Testis (tissue), 3 donors: ENCODE results near the gene CHRNB2. TPM values are rescaled to one million over a fixed set of nuclear protein-coding genes. Genes with fewer than 3 reads are reported as not detected.

Experiments used
- DNase-seq: peaks from one replicate; pipeline ENCODE4 v3.0.0-alpha.2; 2019
- H3K27ac ChIP-seq, 2 donors: fragments of 200-600 bp; sonication (generic); one replicate each; pipeline ENCODE4 v1.5.1; 2019
- H3K27me3 ChIP-seq: fragments of 200-600 bp; sonication (generic); one replicate; pipeline ENCODE4 v1.5.1; 2019
- H3K36me3 ChIP-seq: fragments of 200-600 bp; sonication (generic); one replicate; pipeline ENCODE4 v1.5.1; 2017; ENCODE audit warnings: low read depth; ENCODE audit errors: missing control alignments
- H3K4me1 ChIP-seq: fragments of 200-600 bp; sonication (generic); one replicate; pipeline ENCODE4 v1.5.1; 2019
- H3K4me3 ChIP-seq, 2 donors: fragments of 200-600 bp; sonication (generic); one replicate each; pipeline ENCODE4 v1.5.1; 2017 to 2019
- H3K9me3 ChIP-seq: fragments of 200-600 bp; sonication (generic); one replicate; pipeline ENCODE4 v1.5.1; 2017
- POLR2A ChIP-seq: fragments of 450-650 bp; IDR thresholded peaks from one replicate; pipeline ENCODE4 v1.6.1; 2017; ENCODE audit warnings: antibody characterized with exemption, mild to moderate bottlenecking, moderate library complexity
- WGBS, 2 donors: methylation state at CpG; one replicate each; pipeline ENCODE4 v1.1.5; 2018; 5-methylcytosine and 5-hydroxymethylcytosine counted together
- intact Hi-C: fragments of 100-400 bp; cut with DNase I; formaldehyde crosslinking; loops from one replicate; pipeline ENCODE4 v1.15.1; 2023; ENCODE audit warnings: low total_unique reads
- polyA plus RNA-seq: library from polyadenylated mRNA; stranded (reverse); fragments of 350-450 nt; fragmentation: Illumina TruSeq; extraction: RNeasy Lipid Tissue Mini Kit (QIAGEN cat#74804); gene quantifications from one replicate; pipeline ENCODE4 v1.2.3, GENCODE V29; 2014; ENCODE audit warnings: low read depth, low replicate concordance; ENCODE audit not compliant: insufficient read depth
- total RNA-seq, 2 donors: library from RNA; depleted of rRNA; stranded (reverse); fragments of >200 nt; gene quantifications; one replicate each; pipeline ENCODE4 v1.2.3, GENCODE V29; 2016
- TF ChIP-seq, protein P1 (sequence below), 3 experiments: fragments of 450-650 bp in 2 of 3; fragments of 200-600 bp in 1 of 3; sonication (generic) in 1 of 3; IDR thresholded peaks; one replicate each; pipeline ENCODE4 v1.5.1; 2016 to 2019; ENCODE audit warnings: antibody characterized with exemption in 3 of 3, mild to moderate bottlenecking in 2 of 3, moderate library complexity in 1 of 3

CHRNB2 gene
- total and polyA plus RNA-seq, 3 donors from 2014 or later = 1.2 to 1.3 (median 1.3) TPM

DNA sequence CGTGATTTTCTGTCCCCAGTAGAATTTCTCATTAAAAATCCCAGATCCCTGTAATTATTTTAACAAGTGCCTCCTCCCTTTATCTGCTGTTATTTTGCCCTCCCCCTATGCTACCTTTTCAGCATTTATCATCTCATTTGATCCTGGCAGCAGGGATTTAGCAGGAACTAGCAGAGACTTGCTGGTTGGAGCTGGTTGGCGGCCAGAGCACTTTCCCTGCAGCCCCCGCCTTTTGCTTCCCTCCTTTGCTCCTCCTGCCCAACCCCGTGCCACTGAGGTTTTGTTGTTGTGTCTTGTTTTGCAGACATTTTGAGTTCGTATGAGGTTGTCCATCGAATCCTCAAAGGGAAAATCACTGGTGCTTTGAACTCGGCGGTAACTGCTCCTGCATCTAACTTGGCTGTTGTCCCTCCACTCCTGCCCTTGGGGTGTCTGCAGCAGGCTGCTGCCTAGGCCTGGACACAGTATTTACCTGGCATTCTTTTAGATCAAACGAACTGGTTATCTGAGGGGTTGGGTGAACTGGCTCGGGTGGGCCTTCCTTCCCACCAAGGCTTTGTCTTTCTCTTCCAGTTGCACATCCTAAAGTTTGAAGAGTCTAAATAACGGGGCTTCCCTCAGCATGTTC lies 20.4 kb upstream of the CHRNB2 start:
- Histone ChIP-seq H3K9me3 (no peaks in the 10 kb centered on the region), H3K4me3 (no peak overlapping the region), H3K27me3 (no peaks in the 10 kb centered on the region), H3K4me1 (peaks cover 10% of the 10 kb centered on the region), H3K36me3 (no peaks in the 10 kb centered on the region), H3K27ac (no peak overlapping the region)
- intact Hi-C loops = loop anchor here (10.0 kb wide), 1 partner anchor 62 kb away; no protein-coding TSS in a partner anchor
- TF ChIP-seq, protein P1, sequence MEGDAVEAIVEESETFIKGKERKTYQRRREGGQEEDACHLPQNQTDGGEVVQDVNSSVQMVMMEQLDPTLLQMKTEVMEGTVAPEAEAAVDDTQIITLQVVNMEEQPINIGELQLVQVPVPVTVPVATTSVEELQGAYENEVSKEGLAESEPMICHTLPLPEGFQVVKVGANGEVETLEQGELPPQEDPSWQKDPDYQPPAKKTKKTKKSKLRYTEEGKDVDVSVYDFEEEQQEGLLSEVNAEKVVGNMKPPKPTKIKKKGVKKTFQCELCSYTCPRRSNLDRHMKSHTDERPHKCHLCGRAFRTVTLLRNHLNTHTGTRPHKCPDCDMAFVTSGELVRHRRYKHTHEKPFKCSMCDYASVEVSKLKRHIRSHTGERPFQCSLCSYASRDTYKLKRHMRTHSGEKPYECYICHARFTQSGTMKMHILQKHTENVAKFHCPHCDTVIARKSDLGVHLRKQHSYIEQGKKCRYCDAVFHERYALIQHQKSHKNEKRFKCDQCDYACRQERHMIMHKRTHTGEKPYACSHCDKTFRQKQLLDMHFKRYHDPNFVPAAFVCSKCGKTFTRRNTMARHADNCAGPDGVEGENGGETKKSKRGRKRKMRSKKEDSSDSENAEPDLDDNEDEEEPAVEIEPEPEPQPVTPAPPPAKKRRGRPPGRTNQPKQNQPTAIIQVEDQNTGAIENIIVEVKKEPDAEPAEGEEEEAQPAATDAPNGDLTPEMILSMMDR (IDR thresholded peaks at IDR 0.05) = no peak
- TF ChIP-seq POLR2A = no peak
- 67 to 74% methylated on average over 11 of the region's 11 CpGs for WGBS, 2 donors
- no peak for DNase-seq

DNA sequence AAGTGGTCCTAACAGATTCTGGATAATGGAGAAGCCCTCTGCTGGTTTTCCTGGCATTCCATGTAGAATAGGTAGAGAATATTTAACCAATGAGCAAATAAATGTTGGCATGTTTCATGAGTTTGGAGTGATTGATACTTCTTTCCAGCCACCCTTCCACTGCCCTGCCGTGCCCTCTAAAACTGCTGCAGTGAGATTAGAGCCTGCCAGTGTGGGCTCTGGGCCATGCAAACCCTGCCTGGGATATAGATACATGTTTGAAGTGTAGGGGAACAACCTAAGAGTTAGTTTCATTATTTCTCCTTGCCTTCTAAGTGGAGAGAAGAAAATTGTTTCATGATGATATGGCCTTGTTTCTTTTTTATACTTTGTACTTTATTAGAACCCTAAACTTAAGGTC lies 19.6 kb upstream of the CHRNB2 start:
- peak; percentile 68 for DNase-seq
- Histone ChIP-seq H3K4me1 (peaks cover 10% of the 10 kb centered on the region), H3K27me3 (no peaks in the 10 kb centered on the region), H3K4me3 (no peak overlapping the region), H3K27ac (peak overlapping the region in 1 of 2 donors; percentile 45), H3K36me3 (no peaks in the 10 kb centered on the region), H3K9me3 (no peaks in the 10 kb centered on the region)
- WGBS, 2 donors = 53 to 54% methylated on average over 1 of the region's 1 CpG
- intact Hi-C loops = loop anchor here (10.0 kb wide), 1 partner anchor 63 kb away; no protein-coding TSS in a partner anchor
- TF ChIP-seq, protein P1 (IDR thresholded peaks at IDR 0.05) = no peak
- TF ChIP-seq POLR2A = no peak

DNA sequence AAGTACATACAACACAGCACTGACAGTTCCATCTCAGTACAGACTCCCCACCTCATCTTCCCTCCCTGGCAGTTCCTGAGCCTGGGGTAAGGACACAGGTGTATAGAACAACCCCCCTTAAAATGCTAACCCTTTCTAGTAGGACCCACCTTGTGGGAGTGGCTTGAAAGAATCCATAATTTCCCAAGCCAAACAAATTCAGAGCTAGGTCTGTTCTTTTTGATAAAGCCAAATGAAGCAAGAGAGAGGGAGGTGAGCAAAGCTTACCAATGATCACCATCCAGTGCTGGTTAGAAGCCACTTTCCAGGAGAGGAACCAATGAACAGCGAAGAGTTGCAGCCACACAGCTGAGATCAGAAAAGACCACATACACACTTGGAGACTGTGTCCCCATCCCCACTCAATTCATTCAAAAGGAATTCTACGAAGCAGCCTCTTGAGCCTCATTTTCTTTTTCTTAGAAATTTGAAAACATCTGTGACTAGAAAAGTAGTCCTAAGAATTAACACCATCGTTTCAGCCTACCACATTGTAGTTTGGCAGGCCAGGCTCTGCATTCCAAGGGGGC lies 18.3 kb upstream of the CHRNB2 start:
- TF ChIP-seq, protein P1 (IDR thresholded peaks at IDR 0.05) = no peak
- H3K27me3 ChIP-seq = no peaks in the 10 kb centered on the region
- H3K9me3 ChIP-seq = no peaks in the 10 kb centered on the region
- WGBS, 2 donors = 76 to 78% methylated on average over 3 of the region's 3 CpGs
- no peak overlapping the region for H3K4me3 ChIP-seq
- intact Hi-C loops = loop anchor here (10.0 kb wide), 1 partner anchor 64 kb away; no protein-coding TSS in a partner anchor
- H3K27ac ChIP-seq = no peak overlapping the region
- no peaks in the 10 kb centered on the region for H3K36me3 ChIP-seq
- DNase-seq = no peak
- H3K4me1 ChIP-seq = peaks cover 10% of the 10 kb centered on the region

DNA sequence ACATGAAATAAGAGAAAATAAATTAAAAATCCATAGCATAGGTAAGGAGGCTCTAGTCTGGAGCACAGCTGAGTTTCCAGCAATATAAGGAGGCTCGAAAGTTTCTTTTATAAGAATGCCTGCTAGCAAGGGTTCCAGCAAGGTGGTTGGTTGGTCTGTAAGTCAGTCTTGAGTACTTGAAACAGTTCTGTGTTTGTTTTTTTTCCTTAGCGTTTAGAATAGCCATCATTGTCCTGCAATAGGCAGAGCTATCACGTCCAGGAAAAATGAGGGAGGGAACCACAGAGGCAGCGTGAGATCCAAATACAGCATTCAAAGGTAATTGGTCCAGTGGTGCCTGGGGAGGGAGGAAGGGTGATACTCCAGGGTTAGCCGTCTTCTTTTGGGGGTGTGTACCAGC lies 17.5 kb upstream of the CHRNB2 start:
- 42 to 49% methylated on average over 5 of the region's 5 CpGs for WGBS, 2 donors
- intact Hi-C loops = no loop called here
- TF ChIP-seq, protein P1 (IDR thresholded peaks at IDR 0.05) = no peak
- TF ChIP-seq POLR2A = no peak

More for the DNA sequence above, 17.5 kb upstream of the CHRNB2 start:
- Histone ChIP-seq H3K27me3 (no peaks in the 10 kb centered on the region), H3K36me3 (no peaks in the 10 kb centered on the region), H3K27ac (no peak overlapping the region), H3K4me1 (peaks cover 10% of the 10 kb centered on the region), H3K4me3 (no peak overlapping the region), H3K9me3 (no peaks in the 10 kb centered on the region)
- no peak for DNase-seq
